ENCODE results near the gene ANP32E.
"Not testable (repeated sequence)": the region's sequence is repeated elsewhere in the genome, so short reads cannot be mapped to it uniquely, and the experiment has no call there.

Gene ANP32E

DNA sequence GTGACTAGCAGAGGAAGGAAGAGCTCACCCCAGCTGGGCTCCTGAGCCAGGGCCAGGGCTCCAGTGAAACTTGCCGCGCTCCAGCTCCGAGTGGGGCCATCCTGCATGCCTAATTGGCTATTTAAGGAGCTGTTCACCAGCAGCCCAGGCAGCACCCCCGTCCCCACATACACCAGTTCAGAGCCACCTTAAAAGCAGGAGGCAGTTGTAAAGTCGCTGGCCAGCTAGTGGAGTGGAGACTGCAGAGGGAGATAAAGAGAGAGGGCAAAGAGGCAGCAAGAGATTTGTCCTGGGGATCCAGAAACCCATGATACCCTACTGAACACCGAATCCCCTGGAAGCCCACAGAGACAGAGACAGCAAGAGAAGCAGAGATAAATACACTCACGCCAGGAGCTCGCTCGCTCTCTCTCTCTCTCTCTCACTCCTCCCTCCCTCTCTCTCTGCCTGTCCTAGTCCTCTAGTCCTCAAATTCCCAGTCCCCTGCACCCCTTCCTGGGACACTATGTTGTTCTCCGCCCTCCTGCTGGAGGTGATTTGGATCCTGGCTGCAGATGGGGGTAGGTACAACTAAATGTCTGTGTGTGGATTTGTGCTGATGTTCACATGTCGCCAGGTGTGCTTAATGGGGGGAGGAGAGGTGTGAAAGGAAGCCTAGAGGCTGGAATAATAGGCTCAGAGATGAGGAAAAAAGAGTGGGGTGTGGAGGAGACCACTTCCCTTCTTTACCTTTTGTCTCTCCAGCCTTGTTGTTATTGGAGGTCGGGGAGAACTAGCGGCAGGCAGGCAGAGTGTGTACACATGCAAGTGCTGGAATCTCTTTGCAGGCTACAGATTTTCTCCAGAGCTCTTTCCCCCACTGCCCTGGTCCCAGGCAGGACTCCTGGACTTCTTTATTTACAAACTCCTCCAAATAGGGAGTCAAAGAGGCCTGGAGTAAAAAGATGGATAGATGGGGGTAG lies 22.0 kb upstream of the ANP32E start, which contains the start of gene CA14:
CA14 (plus strand) TSS at position 151 of the 962 bp plus-strand sequence; CDS start at position 506, 355 bp downstream.
- DNase-seq (ENCODE audit: low spot score) (no peak), FAIRE-seq (no peak)

DNA sequence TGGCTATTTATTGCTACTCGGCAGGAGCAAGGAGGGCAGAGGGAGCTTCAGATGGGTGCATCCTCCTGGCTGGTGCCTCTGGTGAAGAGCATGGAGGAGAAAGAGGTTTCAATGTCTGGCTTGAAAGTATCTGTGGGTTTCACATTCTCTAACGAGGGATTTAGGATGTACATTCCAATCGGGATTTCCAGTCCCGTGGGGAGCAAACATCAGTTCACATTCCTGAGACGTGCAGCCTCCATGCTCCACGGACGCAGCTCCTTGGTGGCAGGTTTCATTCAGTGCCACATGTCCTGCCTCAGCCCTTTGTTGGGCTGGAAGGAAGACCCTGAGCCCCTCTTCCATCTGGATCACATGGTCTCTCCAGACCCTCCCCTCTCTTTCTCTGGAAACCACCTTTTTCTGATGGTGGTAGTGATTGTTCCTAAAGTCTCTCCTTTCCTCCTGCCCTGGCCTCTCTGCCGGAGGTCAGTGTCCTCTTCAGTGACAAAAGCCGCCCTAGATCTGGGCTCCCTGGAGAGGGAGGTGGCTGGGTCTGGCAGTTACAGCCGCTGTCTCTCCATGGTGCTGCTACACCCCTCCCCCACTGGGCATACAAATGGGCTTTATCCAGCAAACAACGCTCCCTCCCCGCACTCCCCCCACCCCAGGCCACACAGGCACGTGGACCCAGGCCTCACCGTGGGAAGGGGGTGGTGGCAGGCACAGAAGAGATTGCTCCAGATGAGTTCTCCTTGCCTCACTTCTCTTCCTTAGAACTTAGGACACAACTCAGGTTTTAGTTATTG lies 20.8 kb upstream of the ANP32E start:
- DNase-seq (ENCODE audit: low spot score) (no peak), FAIRE-seq (no peak)

DNA sequence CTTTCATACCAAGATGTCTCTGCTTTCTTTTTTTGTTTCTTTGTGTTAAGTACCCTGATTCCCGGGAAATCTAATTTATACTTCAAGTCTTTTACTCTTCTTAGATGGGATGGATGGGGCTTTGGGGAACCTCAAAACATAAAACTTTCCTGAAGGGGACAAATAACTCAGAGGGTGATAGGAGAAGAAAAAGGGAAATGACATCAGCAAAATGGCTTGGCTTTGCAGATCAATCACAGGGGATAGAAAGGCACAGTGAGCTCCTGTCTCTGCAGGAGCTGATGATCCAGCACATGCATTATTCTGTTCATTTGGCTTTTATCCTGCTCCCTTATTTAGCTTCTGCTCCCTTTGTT lies 20.3 kb upstream of the ANP32E start:
- DNase-seq (ENCODE audit: low spot score) (no peak), FAIRE-seq (no peak)

DNA sequence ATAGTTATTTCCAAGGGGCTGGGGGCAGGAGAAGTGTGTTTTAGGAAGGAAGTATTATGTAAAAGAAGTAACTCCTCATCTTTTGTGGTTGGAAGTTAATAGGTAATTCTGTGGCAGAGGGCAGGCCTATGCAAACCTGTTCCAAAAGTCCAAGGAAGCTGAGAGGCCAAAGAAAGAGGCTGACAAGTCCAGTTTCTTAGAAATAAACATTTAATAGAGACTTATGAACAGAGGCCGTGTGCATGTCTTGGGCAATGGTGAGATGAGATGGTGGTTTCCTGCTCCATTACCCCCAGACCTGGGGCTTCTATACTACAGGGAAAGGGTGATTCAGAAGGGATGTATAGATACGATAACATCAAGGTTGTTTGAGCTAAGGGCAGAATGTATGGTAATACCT lies 14.0 kb upstream of the ANP32E start:
- FAIRE-seq = no peak

DNA sequence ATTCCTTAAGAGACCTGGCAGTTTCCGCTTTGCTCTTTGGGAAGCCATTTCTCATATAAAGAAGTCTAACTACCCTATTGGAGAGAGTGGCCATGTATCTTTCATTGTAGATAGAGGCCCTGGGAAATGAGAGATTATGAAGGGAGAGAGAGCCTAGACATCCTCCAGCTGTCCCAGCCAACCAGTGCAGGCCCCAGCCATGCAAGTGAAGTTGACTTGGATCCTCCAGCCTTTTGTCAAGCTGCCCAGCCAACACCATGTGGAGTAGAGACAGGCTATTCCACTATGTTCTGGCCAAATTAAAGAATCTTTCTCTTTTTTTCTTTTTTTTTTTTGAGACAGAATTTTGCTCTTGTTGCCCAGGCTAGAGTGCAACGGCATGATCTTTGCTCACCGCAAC lies 7.1 kb upstream of the ANP32E start:
- FAIRE-seq (no peak), DNase-seq (ENCODE audit: low spot score) (no peak)

More for the DNA sequence above, 14.0 kb upstream of the ANP32E start:
- no peak for DNase-seq (ENCODE audit: low spot score)

DNA sequence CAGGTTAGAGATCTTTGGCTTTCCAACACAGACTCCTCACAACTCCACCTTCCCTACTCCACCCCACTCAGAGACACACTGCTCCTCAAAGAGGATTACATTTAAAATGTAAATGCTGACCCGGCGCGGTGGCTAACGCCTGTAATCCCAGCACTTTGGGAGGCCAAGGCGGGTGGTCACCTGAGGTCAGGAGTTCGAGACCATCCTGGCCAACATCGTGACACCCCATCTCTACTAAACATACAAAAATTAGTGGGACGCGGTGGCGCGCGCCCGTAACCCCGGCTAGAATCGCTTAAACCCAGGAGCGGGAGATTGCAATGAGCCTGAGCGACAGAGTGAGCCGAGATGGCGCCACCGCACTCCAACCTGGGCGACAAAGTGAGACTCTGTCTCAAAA lies 1.8 kb upstream of the ANP32E start:
- DNase-seq (ENCODE audit: low spot score) (no peak), FAIRE-seq (no peak)

DNA sequence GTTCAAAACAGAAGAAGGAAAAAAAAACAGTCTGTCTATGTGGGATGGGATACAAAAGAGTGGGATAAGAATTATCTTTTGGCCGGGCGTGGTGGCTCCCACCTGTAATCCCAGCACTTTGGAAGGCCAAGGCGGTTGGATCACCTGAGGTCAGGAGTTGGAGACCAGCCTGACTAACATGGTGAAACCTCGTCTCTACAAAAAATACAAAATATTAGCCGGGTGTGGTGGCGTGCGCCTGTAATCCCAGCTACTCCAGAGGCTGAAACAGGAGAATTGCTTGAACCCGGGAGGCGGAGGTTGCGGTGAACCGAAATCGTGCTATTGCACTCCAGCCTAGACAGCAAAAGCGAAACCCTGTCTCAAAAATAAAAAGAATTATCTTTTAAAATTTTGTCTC lies 1.3 kb upstream of the ANP32E start:
- not testable (repeated sequence) for DNase-seq (ENCODE audit: low spot score); FAIRE-seq

DNA sequence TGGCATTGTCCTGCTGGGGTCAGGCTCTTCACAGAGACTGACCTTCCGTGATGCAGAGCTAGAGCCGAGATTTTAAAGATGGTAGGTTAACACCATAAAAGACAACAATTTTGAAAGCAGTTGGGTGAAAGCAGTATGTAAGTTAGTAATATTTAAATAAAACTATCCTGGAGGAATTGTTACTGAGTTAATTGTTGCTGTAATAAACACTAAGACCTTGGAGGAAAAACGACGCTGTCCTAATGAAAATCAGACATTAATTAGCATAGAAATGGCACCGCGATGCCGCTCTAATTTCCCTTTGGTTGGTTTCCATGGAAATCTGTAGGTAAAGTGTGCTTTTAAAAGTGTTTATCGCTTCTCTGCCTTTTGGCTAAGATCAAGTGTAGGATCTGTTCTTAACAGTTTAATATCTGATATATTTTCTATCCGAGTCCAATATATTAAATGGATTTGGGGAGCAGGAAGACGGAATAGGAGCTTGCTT lies 745 bp upstream of the ANP32E start:
- no peak for DNase-seq (ENCODE audit: low spot score)
- FAIRE-seq = no peak

DNA sequence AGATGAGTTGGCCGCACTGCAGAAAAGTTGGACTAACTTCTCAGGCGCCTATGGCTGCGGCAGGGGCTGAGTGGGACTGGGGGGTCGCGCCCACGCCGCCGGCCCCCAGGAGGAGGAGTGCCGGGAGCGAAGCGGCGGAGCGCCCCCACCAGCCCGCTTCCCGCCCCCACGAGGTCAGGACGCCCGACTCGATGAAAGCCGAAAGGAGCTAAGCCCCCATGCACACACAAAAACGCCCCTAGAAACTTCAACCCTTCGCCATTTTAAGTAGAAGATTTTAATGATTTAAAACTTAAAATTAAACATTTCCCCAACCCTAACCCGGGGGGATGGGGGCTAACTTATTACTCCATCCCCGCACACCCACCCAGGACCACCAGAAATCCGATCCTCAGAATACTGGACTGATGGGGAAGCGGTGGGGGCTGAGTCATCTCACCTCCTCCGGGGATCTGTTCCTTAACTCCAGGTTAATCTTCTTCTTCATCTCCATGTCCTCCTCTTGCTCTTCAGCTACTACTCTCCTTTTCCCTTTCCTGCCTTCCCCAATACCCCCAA lies 539 bp downstream of the ANP32E start:
- DNase-seq (ENCODE audit: low spot score) (peak; percentile 21), FAIRE-seq (no peak)

DNA sequence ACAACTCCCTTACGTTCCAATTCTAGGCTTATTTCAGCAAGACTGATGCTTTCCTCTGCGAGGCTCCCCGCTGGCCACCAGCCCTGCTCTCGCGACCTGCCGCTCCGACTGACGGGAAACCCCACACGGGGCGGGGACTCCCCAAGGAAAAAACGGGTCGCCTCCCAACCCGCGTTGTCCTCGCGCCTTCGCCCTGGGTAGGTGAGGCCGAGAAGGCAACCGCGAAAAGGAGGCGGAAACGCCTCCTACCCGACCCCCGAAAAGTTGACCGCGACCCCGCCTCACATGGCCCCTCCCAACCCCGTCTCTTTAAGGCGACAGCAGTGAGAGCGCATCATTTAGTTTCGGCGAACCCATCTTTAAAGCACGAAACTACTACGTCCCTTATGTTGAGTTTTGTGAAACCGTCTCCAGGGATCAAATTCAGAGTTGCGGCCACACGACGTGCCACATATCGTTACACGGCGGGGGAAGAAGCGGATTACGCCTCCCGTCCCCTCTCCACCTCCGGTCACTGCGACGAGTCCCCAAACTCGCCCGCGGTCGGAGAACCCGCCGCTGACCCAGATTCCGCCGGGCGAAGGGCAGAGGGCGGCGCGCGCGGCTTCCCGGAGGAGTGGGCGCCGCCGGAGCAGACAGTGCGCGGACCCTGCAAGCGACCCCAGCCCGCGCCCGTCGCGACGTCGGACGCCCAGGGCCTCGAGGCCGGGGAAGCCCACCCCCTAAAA lies 1.2 kb downstream of the ANP32E start:
- peak; percentile 17 for FAIRE-seq
- DNase-seq (ENCODE audit: low spot score) = peak; percentile 66

DNA sequence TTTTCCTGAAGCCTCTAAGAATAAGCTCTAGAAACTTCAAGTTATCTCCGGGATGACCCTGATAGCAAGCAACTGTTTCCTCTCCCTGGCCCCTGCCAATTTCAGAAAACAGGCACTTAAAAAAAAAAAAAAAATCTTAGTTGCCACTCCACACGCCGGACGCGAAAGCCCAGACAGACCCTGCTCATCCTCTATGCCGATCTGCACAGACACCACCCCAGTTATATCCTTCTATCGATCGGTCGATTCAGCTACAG lies 1.7 kb downstream of the ANP32E start:
- DNase-seq (ENCODE audit: low spot score) = no peak
- no peak for FAIRE-seq

DNA sequence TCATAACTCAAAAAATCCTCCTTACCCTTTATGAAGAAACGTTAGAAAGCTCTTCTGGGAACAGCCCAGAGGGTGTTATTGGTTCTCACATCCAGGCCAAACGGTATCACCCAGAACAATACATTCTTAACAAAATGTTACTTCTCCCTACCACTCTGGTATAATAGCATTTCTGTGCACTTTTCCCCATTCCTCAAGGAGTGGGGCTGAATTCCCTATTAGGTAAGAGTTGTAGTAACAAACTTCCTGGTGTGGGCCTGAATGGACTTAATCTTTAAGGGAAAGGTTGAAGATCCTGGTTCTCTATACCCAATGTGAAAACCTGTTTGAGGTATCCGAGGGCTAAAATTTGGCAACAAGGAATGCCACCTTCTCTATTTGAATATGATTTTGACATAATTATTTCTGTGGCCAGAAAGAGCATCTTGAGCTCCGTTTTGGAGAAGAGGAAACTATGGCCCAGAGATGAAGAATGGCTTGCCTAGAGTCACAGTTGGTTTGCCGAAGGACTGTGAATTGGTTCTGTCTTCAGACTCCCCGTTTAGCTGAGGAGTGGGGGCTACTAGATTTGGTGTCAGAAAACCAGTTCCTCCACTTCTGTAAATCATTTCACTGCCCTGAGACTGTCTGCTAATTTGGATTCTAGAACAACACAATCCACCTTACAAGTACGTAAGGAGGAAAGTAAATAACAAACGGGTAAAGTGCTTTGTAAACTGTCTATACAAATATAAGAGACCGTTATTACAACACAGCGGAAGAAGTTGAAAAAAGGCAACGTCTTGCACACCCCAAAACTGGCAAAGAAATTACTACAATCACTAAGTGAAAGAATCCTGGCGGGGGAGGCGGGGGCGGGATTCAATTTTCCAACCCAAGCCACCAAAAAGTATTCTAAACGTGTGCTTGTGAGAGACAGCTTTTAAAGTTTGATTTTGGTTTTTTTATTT lies 2.3 kb downstream of the ANP32E start:
- DNase-seq (ENCODE audit: low spot score) (no peak), FAIRE-seq (no peak)

DNA sequence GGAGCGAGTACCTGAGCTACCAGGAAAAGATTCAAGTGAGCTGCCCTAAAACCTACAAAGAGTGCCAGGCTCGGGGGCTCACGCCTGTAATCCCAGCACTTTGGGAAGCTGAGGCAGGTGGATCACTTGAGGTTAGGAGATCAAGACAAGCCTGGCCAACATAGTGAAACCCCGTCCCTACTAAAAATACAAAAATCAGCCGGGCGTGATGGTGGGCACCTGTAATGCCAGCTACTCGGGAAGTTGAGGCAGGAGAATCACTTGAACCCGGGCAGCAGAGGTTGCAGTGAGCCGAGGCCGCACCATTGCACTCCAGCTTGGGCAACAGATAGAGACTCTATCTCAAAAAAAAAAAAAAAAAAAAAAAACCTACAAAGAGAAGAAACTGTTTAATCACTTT lies 3.0 kb downstream of the ANP32E start:
- DNase-seq (ENCODE audit: low spot score); FAIRE-seq: not testable (repeated sequence)

DNA sequence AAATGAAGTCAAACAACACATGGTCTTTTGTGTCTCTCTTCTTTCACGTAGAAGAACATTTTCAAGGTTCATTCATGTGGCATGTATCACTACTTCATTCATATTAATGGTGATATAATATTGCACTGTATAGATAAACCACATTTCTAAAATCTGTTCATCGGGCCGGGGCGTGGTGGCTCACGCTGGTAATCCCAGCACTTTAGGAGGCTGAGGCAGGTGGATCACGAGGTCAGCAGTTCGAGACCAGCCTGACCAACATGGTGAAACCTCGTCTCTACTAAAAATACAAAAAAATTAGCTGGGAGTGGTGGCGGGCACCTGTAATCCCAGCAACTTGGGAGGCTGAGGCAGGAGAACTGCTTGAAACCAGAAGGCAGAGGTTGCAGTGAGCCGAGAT lies 7.7 kb downstream of the ANP32E start:
- not testable (repeated sequence) for FAIRE-seq; DNase-seq (ENCODE audit: low spot score)

DNA sequence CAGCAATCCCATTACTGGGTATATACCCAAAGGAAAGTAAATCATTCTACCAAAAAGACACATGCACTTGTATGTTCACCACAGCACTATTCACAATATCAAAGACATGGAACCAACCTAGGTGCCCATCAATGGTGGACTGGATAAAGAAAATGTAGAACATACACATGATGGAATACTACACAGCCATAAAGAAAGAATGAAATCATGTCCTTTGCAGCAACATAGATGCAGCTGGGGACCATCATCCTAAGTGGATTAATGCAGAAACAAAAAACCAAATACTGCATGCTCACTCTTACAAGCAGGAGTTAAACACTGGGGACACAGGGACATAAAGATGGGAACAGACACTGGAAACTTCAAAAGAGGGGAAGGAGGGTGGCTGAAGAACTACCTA lies 8.7 kb downstream of the ANP32E start:
- FAIRE-seq (no peak), DNase-seq (ENCODE audit: low spot score) (no peak)

DNA sequence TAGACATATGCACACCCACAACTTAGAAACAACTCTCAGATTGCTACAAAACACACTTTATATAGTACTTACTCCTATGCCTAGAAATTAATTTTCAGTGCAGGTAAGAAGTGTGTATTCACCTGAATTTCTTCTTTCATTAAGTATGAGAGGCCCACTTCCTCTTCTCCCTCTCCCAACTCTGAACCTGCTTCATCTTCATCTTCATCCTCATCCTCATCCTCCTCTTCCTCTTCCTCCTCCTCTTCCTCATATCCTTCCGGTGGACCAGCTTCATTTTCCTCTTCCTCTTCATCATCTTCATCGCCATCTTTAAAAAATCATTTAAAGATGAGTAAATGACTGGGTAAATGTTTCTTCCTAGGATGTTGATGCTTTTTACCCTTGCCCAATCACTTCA lies 9.4 kb downstream of the ANP32E start:
- FAIRE-seq = no peak
- no peak for DNase-seq (ENCODE audit: low spot score)

DNA sequence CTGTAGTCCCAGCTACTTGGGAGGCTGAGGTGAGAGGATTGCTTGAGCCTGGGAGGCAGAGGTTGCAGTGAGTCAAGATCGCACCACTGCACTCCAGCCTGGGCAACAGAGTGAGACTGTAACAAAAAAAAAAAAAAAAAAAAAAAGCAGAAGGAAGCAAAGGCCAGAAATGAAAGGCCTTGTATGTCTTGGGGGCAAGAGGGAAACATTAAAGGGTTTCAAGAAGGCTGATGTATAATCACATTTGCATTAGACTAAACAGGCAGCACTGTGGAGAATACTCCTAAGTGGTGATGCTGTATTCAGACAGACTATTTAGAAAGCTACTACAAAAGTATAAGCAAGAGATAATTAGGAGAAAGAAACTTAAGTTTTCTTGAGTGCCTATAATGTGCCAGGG lies 10.4 kb downstream of the ANP32E start:
- DNase-seq (ENCODE audit: low spot score) = no peak
- no peak for FAIRE-seq

DNA sequence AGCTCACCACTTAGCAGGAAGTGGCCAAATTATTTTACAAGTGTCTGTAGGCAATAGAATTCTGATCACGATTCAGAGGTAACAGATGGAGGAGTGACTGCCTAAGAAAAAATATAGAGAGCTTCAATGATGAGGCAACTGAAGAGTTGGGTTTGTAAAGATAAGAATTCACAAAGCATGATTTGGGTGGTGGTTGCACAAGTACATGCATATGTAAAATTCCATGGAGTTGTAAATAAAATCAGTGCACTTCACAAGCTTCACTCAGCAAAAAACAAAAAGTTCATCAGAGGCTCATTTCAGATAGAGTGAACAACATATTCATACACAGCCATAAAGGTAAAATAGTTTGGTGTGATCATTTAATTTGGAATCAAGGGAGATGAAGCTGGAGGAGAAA lies 10.9 kb downstream of the ANP32E start:
- DNase-seq (ENCODE audit: low spot score) (no peak), FAIRE-seq (no peak)

DNA sequence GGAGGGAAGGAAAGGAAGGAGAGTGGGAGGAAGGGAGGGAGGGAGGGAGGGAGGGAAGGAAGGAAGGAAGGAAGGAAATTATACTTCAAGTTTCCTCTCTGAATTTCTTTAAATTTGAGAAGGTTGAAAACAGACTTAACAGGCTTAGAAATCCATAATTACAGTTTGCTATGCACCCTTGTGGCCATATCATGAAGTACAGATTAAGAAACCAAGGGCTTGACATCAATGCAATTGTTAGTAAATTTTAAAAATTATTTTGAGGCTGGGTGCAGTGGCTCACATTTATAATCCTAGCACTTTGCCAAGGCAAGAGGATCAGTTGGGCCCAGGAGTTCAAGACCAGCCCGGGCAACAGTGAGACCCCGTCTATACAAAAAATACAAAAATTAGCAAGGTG lies 14.4 kb downstream of the ANP32E start:
- DNase-seq (ENCODE audit: low spot score) = no peak
- no peak for FAIRE-seq

DNA sequence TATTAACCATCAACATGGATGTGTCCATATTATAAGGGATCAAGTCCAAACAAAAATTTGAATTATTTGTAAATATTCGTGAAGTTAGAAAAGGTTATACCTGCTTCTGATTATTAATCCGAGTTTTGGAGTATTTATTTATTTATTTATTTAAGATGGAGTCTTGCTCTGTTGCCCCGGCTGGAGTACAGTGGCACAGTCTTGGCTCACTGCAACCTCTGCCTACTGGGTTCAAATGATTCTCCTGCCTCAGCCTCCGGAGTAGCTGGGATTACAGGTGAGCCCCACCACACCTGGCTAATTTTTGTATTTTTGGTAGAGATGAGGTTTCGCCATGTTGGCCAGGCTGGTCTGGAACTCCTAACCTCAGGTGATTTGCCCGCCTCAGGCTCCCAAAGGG lies 20.1 kb downstream of the ANP32E start:
- not testable (repeated sequence) for DNase-seq (ENCODE audit: low spot score); FAIRE-seq

Data from RCC 7860 (cell line).